ENCODE results near the gene NSD2.

DNA sequence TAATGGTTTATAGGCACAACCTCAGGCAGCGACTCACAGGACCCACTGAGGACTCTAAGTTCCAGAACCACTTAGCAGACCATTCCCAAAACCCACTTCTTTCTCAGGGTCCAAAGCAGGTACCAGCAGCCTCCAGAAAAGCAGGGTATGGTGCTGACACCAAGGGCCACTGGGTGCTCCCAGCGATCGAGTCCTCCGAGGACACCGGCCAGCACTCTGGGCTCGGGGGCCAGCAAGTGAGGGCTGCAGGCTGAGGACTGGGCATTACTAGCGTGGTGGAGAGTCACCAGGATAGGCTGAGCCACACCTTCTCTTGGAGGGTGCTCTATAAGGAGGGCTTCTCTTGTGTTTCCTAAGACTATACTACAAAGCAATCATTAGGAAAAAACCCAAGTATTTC lies 34.5 kb upstream of the NSD2 start:
- TF ChIP-seq, protein P1, sequence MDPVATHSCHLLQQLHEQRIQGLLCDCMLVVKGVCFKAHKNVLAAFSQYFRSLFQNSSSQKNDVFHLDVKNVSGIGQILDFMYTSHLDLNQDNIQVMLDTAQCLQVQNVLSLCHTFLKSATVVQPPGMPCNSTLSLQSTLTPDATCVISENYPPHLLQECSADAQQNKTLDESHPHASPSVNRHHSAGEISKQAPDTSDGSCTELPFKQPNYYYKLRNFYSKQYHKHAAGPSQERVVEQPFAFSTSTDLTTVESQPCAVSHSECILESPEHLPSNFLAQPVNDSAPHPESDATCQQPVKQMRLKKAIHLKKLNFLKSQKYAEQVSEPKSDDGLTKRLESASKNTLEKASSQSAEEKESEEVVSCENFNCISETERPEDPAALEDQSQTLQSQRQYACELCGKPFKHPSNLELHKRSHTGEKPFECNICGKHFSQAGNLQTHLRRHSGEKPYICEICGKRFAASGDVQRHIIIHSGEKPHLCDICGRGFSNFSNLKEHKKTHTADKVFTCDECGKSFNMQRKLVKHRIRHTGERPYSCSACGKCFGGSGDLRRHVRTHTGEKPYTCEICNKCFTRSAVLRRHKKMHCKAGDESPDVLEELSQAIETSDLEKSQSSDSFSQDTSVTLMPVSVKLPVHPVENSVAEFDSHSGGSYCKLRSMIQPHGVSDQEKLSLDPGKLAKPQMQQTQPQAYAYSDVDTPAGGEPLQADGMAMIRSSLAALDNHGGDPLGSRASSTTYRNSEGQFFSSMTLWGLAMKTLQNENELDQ (CRISPR knock-in tag; IDR thresholded peaks at IDR 0.05; ENCODE audit: borderline replicate concordance) = no peak
- TF ChIP-seq, protein P2, sequence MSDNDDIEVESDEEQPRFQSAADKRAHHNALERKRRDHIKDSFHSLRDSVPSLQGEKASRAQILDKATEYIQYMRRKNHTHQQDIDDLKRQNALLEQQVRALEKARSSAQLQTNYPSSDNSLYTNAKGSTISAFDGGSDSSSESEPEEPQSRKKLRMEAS (CRISPR knock-in tag; IDR thresholded peaks at IDR 0.05) = no peak

Data from K562 (cell line).